Head of caudate nucleus (tissue), 42 donors: ENCODE data around the gene AFAP1.

Source experiments
- DNase-seq, 42 donors: peaks; one replicate each; pipeline versions ENCODE4 v3.0.0 to v3.0.0-alpha.2; 2020 to 2021; ENCODE audit warnings: mixed read lengths in 7 of 42
- intact Hi-C: fragments of 100-400 bp; cut with DNase I; formaldehyde crosslinking; loops from one replicate; pipeline ENCODE4 v1.15.0; 2022

The AFAP1 gene

GRCh38 chr4:7762376-7763030 lies 177.2 kb downstream of the AFAP1 start:
- no peak for DNase-seq
- intact Hi-C loops: loop anchor here (5.0 kb wide), 1 partner anchor 40 kb away; no protein-coding TSS in a partner anchor

DNA sequence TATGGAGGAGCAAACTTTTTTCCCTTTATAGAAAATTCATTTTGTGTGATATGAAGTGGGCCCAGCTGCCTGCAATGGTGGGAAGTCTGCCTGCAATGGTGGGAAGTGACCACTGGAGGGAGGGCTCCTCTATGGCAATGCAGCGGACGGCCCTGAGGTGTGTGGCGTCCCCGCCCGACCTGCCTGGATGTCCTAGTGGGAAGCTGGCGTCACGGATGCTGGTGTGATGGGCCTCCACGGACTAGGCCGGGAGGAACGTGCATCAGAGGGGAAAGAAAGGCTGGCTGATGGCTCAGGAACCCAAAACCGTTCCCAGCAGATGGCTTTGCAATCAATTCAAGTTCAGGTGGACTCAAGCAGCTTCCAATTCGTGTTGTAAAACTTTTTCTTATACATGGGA lies 177.9 kb downstream of the AFAP1 start:
- peak; percentile 40 to 87 (median 76) for DNase-seq
- intact Hi-C loops: loop anchor here (5.0 kb wide), 1 partner anchor 41 kb away; no protein-coding TSS in a partner anchor

DNA sequence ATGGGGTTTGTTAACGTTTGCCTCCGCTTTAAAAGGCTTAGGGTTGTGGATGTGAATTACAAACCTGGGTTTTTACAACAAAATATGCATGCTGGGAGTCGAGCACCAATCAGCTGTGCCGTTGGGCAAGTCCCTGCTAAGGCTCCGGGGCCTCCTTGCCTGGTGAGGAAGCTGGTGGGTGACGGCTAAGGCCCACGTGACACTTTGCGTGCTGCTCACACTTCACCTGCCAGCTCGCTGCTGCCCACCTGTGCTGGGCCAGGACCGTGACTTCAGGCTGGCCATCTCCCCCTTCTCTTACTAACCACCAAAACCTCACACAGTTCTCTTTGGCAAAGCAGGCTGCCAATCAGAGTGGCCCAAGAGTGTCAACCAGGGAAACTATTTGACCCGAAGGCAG lies 178.3 kb downstream of the AFAP1 start:
- DNase-seq: no peak
- intact Hi-C loops: loop anchor here (5.0 kb wide), 1 partner anchor 41 kb away; no protein-coding TSS in a partner anchor

GRCh38 chr4:7760706-7761105 lies 179.0 kb downstream of the AFAP1 start:
- intact Hi-C loops: loop anchor here (5.0 kb wide), 1 partner anchor 42 kb away; no protein-coding TSS in a partner anchor

GRCh38 chr4:7760228-7760627 lies 179.4 kb downstream of the AFAP1 start:
- intact Hi-C loops: loop anchor here (5.0 kb wide), 1 partner anchor 42 kb away; no protein-coding TSS in a partner anchor
- no peak for DNase-seq

More at GRCh38 chr4:7760706-7761105, 179.0 kb downstream of the AFAP1 start:
- no peak for DNase-seq

DNA sequence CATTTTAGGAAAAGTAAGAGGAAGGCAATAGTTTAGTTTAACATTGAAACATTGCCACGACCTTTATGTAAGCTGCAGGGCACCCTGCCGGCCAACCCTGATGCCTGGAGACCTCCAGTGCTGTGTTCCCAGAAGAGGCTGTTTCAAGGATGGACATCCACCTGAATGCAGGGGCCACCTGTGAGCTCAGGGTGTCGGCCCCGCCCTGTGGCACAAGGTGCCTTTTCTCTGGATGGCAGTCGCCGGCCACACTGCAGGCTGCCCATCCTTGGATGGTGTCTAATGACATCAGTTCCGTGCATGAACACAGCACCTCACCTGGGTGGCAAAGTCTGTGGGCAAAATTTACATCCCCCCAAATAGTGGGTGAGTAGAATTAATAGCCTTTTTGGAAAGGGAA lies 180.0 kb downstream of the AFAP1 start:
- intact Hi-C loops: loop anchor here (5.0 kb wide), 1 partner anchor 43 kb away; no protein-coding TSS in a partner anchor
- DNase-seq: no peak

- DNase-seq: no peak
These were observed 180.4 kb downstream of the AFAP1 start for GRCh38 chr4:7759216-7759615.

GRCh38 chr4:7758476-7758875 lies 181.2 kb downstream of the AFAP1 start:
- DNase-seq: no peak
- intact Hi-C loops: no loop called here

More at GRCh38 chr4:7759216-7759615, 180.4 kb downstream of the AFAP1 start:
- intact Hi-C loops: no loop called here

DNA sequence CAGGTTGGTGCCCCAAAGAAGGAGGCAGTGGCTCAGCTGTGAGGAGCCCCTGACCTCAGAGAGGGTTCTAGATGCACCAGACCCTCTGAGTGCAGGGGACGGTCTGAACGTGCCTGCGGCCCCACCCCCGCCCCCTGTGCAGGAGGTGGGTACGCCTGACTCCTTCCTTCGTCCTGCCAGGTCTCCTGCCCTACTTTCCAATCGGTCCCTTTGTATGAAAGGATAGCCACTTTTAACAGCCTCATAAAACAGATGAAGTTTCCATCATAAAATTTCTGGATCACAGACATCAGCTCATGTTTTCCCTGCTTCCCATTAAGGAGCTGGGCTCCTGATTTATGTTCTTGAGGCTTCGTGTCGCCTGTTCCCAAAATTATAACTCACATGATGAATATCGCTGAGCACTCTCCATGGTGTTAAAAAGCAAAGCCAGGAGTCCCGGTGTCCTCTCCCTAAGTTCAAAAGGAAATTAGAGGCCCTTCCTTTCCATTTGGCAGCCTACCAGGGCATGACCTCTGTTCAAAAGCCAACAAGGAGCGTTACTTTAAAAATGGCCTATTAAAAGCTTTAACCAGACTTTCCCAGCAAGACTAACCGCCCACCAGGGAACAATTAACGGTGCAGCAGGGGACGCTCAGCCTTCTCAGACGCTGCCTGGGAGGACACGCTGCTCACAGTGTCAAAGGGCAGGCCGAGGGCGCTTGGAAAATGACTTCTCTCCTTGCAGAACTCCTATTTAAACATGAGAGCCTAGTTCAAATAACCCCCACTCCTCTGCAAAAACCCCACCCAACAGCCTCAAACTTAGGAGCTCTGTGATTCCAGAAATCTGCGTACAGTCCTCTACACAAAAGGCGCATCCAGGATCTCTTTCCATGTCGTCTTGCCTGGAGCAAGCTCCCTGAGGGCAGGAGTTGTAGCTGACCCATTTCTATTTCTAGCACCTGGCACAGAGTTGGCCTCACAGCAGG lies 181.9 kb downstream of the AFAP1 start:
- intact Hi-C loops: no loop called here
- DNase-seq: no peak

GRCh38 chr4:7756561-7757355 lies 182.9 kb downstream of the AFAP1 start:
- no peak for DNase-seq
- intact Hi-C loops: no loop called here

DNA sequence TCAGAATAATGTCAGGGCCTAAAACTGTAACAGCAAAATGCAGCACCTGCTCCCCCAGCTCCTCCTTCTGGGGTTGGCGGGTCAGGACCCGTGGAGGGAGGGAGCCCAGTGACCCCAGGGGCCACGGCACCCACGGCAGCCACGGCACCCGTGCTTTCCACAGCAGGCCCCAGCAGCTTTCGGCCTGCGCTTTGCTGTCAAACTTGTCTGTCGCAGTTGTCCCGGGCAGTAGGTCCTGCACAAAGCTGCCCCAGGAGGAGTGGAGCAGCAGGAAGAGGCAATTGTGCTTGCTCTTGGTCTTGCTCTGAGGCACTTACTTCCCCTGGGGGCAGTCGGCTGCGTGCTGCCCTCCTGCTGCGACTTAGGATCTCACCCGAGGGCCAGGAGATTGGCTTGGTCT lies 183.6 kb downstream of the AFAP1 start:
- intact Hi-C loops: no loop called here

GRCh38 chr4:7755561-7755960 lies 184.1 kb downstream of the AFAP1 start:
- no peak for DNase-seq
- intact Hi-C loops: no loop called here

More for the DNA sequence above, 183.6 kb downstream of the AFAP1 start:
- DNase-seq: no peak

DNA sequence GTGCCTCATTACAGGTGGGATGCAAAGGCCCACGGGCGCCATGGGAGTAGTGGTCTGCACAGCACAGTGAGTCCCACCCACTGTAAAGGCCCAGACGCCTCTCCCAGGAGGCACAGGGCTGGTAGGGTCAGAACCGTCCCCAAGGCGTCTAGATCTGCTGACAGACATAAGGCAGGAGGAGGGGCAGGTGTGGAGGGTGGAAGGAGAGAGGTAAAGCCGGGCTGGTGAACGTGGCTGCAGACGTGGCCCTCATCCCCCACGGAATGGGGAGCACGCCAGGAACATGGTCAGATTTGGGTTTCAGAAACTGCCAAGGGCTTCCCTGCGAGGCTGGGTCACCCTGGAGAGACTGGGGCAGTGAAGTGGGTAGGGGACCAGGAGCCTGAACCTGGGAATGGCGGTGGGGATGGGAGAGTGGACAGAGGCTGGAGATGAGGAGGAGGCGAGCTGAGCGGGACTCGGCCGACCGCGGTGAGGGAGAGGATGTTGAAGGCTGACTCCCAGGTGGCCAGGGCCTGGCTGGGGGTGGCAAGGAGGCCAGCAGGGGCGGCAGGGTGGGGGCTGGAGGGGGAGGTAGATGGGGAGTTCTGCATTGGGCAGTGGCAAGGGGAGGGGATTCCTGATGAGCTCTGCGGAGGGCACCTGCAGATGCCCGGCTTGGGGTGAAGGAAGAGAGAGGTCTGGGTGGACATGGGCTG lies 184.9 kb downstream of the AFAP1 start:
- intact Hi-C loops: no loop called here
- DNase-seq: no peak

GRCh38 chr4:7753931-7754465 lies 185.7 kb downstream of the AFAP1 start:
- no peak for DNase-seq

GRCh38 chr4:7753271-7753670 lies 186.4 kb downstream of the AFAP1 start:
- intact Hi-C loops: no loop called here

More at GRCh38 chr4:7753931-7754465, 185.7 kb downstream of the AFAP1 start:
- intact Hi-C loops: no loop called here

DNA sequence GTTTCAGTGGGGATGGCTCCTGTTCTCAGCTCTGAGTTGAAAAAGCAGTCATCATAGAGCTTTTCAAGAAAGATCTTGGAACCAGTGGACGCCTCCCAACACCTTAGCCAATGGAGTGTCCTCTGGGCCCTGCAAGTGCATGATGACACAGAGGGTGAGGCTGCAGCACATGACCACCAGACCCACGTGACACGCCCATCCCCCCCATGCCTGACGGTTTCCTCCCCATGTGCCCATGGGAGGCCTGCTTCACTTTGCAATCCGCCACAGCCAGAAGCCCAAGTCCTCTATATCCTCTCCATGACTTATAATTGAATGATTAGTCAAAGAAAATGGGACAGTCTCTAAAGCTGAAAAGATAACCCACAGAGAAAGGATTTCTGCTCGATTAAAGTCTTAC lies 187.0 kb downstream of the AFAP1 start:
- no peak for DNase-seq
- intact Hi-C loops: no loop called here

More at GRCh38 chr4:7753271-7753670, 186.4 kb downstream of the AFAP1 start:
- no peak for DNase-seq

DNA sequence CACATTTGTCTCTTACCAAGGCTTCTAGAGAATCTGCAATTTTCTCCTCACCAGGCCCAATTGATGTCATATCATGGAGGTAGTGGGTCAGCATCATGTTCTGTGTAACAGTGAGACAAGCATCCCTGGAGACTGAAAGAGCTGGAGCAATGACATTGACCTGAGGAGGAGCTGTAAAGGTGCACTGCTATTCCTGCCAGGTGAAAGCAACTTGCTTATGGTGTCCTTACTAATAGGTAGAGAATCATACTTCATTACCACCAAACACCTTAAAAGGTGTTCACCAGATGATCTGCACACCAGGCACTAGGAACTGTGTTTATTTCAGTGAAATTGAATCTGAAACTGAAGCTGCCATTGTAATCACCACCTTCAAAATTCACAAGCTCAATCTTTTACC lies 188.7 kb downstream of the AFAP1 start:
- DNase-seq: no peak
- intact Hi-C loops: no loop called here

- intact Hi-C loops: no loop called here
- DNase-seq: no peak
These were observed 189.1 kb downstream of the AFAP1 start for GRCh38 chr4:7750523-7750922.
